Activated CD8-positive, alpha-beta T cell treated with anti-CD3 and anti-CD28 coated beads for 36 hours (primary cell): ENCODE data around the gene HSPA12A. TPM values are rescaled to one million over a fixed set of nuclear protein-coding genes. Genes with fewer than 3 reads are reported as not detected.

Experiments used
- ATAC-seq: fragments of 200-7000 bp; cut with Tn5 transposase; one replicate; pipeline ENCODE4 v1.10.0; 2021; ENCODE audit warnings: mild to moderate bottlenecking, moderate library complexity
- CTCF ChIA-PET: fragments of 350-600 bp; sonication (Branson Sonifier 250); formaldehyde crosslinking; loops from one replicate; lab custom pipeline; 2021; ENCODE audit warnings: antibody characterized with exemption; lab: Charles Lee
- POLR2A ChIA-PET: fragments of 350-600 bp; sonication (Branson Sonifier 250); formaldehyde crosslinking; loops from one replicate; lab custom pipeline; 2021; ENCODE audit warnings: antibody characterized with exemption; lab: Charles Lee
- DNase-seq: peaks from one replicate; pipeline ENCODE4 v3.0.0-alpha.2; 2020
- H3K27ac Mint-ChIP-seq: one replicate; pipeline ENCODE4 v1.8.0; 2021; ENCODE audit warnings: mild to moderate bottlenecking, mixed read lengths
- H3K27me3 Mint-ChIP-seq: one replicate; pipeline ENCODE4 v1.8.0; 2021; ENCODE audit warnings: mixed read lengths
- H3K36me3 Mint-ChIP-seq: one replicate; pipeline ENCODE4 v1.8.0; 2021; ENCODE audit warnings: low read depth, mixed read lengths
- H3K4me1 Mint-ChIP-seq: one replicate; pipeline ENCODE4 v1.8.0; 2021; ENCODE audit warnings: low read depth, mixed read lengths
- H3K4me3 Mint-ChIP-seq: one replicate; pipeline ENCODE4 v1.8.0; 2021; ENCODE audit warnings: mild to moderate bottlenecking, moderate library complexity, mixed read lengths
- H3K9me3 Mint-ChIP-seq: one replicate; pipeline ENCODE4 v1.8.0; 2021; ENCODE audit warnings: mixed read lengths
- intact Hi-C: fragments of 100-400 bp; cut with micrococcal nuclease; formaldehyde crosslinking; loops from one replicate; pipeline ENCODE4 v1.10.0; 2022
- total RNA-seq, 2 experiments: library from RNA; stranded (reverse); gene quantifications; one replicate each; pipeline ENCODE4 v1.2.3, GENCODE V29; 2021
- TF ChIP-seq, protein P1 (sequence below): fragments of 200-600 bp; IDR thresholded peaks from one replicate; pipeline ENCODE4 v1.8.0; 2022; ENCODE audit warnings: antibody characterized with exemption, mild to moderate bottlenecking

HSPA12A gene
- total RNA-seq, 2 experiments from 2014 or later, result 0.07 TPM; not detected in 1

DNA sequence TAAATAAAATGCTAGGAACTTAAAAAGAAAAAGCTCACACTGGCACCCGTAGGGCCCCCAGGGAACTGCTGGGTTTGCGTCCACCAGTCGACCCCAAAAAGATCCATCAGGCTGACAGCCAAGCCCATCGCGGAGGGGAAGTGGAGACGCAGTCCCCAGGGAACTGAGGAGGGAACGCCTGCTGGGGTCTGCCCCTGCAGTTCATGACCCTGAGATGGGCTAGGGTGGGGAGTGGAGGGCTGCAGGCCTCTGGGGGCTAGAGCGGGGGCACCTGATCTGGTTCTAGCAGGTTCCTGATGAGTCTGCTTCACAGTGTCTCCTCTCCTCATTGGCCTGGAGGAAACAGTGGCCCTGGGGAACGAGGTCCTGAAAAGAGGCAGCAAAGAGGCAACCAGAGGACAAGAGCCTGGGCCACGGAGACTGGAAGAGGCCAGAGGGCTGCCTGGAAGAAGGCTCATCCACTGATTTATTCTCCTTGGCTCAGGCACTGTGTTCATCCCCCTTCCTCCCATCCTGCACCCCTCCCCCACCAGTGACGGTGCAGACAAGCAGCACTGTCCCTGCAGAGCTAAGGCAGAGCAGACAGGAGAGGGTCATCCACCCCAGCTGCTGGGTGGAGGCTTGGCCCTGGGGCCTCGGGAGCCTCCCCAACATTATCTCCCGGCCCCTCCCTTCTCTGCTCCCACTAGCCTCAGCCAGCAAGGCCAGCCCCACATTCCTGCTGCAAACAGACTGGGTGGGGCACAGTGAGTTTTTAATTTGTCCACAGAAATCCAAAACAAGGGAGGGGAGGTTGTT is 24.7 kb upstream of the HSPA12A start:
- no peak for DNase-seq
- Mint-ChIP-seq H3K4me3 (no peak overlapping the region), H3K9me3 (no peaks in the 10 kb centered on the region), H3K27ac (no peak overlapping the region), H3K36me3 (no peaks in the 10 kb centered on the region), H3K27me3 (peaks cover 37% of the 10 kb centered on the region), H3K4me1 (no peaks in the 10 kb centered on the region)
- intact Hi-C loops, result loop anchor here (5.0 kb wide), 1 partner anchor 80 kb away; no protein-coding TSS in a partner anchor
- TF ChIP-seq, protein P1, sequence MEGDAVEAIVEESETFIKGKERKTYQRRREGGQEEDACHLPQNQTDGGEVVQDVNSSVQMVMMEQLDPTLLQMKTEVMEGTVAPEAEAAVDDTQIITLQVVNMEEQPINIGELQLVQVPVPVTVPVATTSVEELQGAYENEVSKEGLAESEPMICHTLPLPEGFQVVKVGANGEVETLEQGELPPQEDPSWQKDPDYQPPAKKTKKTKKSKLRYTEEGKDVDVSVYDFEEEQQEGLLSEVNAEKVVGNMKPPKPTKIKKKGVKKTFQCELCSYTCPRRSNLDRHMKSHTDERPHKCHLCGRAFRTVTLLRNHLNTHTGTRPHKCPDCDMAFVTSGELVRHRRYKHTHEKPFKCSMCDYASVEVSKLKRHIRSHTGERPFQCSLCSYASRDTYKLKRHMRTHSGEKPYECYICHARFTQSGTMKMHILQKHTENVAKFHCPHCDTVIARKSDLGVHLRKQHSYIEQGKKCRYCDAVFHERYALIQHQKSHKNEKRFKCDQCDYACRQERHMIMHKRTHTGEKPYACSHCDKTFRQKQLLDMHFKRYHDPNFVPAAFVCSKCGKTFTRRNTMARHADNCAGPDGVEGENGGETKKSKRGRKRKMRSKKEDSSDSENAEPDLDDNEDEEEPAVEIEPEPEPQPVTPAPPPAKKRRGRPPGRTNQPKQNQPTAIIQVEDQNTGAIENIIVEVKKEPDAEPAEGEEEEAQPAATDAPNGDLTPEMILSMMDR, result no peak
- CTCF ChIA-PET, result interaction anchor here (0.9 to 1.3 kb wide), 5 partner anchors 12 to 86 kb away, joined by 3 to 6 read pairs (median 3); no protein-coding TSS in a partner anchor
- POLR2A ChIA-PET, result no interaction called here
- no peak for ATAC-seq

DNA sequence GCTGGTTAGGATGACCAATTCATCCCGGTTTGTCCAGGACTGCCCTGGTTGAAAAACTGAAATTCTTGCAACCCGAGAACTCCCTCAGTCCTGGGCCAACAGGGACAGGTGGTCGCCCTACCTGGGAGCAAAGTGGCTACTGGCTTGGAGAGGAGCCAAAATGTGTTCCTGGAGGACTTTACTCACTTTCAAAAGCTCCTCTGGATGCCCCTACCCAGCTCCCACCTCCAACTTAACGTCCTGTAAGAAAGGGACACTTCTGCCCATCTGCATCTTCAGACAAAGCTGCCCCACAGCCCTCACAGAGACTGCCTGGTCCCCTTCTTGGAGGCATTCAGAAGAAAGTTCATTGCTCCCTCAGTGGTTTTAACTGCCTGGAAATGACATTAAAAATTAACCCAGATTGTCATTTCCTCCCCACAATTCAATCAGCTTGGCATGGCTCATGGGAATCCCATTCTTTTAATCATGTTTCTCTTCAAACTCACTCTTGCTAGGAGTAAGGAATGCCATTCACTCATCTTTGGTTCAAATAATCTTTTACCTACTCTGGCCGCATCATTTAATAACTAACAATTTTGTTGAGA is 24.0 kb upstream of the HSPA12A start:
- CTCF ChIA-PET, result interaction anchor here (0.9 to 1.3 kb wide), 6 partner anchors 12 to 85 kb away, joined by 3 to 6 read pairs (median 3); no protein-coding TSS in a partner anchor
- intact Hi-C loops, result loop anchor here (5.0 kb wide), 1 partner anchor 79 kb away; no protein-coding TSS in a partner anchor
- no peak for DNase-seq
- no peak for ATAC-seq
- Mint-ChIP-seq H3K9me3 (no peaks in the 10 kb centered on the region), H3K36me3 (no peaks in the 10 kb centered on the region), H3K27ac (no peak overlapping the region), H3K27me3 (peaks cover 37% of the 10 kb centered on the region), H3K4me3 (no peak overlapping the region), H3K4me1 (no peaks in the 10 kb centered on the region)
- POLR2A ChIA-PET, result no interaction called here
- TF ChIP-seq, protein P1, result no peak

DNA sequence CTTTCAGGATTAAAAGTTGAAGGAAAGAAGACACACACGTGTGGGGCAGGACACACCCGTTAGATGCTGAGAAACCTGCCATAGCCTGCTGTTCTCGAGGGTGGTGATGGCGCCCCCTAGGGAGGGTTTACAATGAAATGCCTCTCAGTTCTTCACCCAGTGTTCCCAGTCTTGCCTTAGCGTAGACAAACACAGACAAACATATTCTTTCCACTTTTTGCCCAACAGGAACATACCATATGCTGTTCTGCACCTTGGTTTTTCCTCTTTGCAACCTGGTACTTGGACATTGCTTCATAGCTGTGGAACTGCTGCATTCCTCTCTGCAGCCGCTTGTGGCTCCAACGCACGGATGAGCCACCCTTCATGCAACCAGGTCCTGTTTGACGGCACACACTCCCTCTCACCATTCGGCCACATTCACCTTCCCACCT is 23.3 kb upstream of the HSPA12A start:
- peak; percentile 68 for DNase-seq
- no peaks in the 10 kb centered on the region for H3K36me3 Mint-ChIP-seq
- H3K9me3 Mint-ChIP-seq, result no peaks in the 10 kb centered on the region
- POLR2A ChIA-PET, result no interaction called here
- no peaks in the 10 kb centered on the region for H3K4me1 Mint-ChIP-seq
- TF ChIP-seq, protein P1, result peak; percentile 28
- no peak for ATAC-seq
- CTCF ChIA-PET, result interaction anchor here (1.1 to 1.3 kb wide), 2 partner anchors 17 to 45 kb away, joined by 3 read pairs; no protein-coding TSS in a partner anchor
- H3K4me3 Mint-ChIP-seq, result no peak overlapping the region
- no peak overlapping the region for H3K27ac Mint-ChIP-seq
- H3K27me3 Mint-ChIP-seq, result peaks cover 38% of the 10 kb centered on the region
- intact Hi-C loops, result loop anchor here (5.0 kb wide), 1 partner anchor 78 kb away; no protein-coding TSS in a partner anchor

GRCh38 chr10:116764979-116765378 is 22.6 kb upstream of the HSPA12A start:
- Mint-ChIP-seq H3K4me1 (no peaks in the 10 kb centered on the region), H3K9me3 (no peaks in the 10 kb centered on the region), H3K4me3 (no peak overlapping the region), H3K27ac (no peak overlapping the region), H3K36me3 (no peaks in the 10 kb centered on the region), H3K27me3 (peaks cover 37% of the 10 kb centered on the region)
- ATAC-seq (no peak), DNase-seq (no peak)
- POLR2A ChIA-PET, result no interaction called here
- CTCF ChIA-PET, result interaction anchor here (0.8 to 1.3 kb wide), 2 partner anchors 16 to 23 kb away, joined by 3 read pairs; no protein-coding TSS in a partner anchor
- TF ChIP-seq, protein P1, result no peak
- intact Hi-C loops, result loop anchor here (5.0 kb wide), 1 partner anchor 78 kb away; no protein-coding TSS in a partner anchor
